Measurements from ENCODE around the gene FBXO3. TPM values are rescaled to one million over a fixed set of nuclear protein-coding genes. Genes with fewer than 3 reads are reported as not detected.
"Not testable (repeated sequence)": the region's sequence is repeated elsewhere in the genome, so short reads cannot be mapped to it uniquely, and the experiment has no call there.

The FBXO3 gene
- total RNA-seq, 1 donor from 2014 or later, result 21.6 TPM

GRCh38 chr11:33730716-33731115 is 43.6 kb downstream of the FBXO3 start:
- intact Hi-C loops (cut with micrococcal nuclease), result loop anchor here (10.0 kb wide), 2 partner anchors 374 to 1636 kb away; partner anchors contain the start of genes NAT10 and RCN1

DNA sequence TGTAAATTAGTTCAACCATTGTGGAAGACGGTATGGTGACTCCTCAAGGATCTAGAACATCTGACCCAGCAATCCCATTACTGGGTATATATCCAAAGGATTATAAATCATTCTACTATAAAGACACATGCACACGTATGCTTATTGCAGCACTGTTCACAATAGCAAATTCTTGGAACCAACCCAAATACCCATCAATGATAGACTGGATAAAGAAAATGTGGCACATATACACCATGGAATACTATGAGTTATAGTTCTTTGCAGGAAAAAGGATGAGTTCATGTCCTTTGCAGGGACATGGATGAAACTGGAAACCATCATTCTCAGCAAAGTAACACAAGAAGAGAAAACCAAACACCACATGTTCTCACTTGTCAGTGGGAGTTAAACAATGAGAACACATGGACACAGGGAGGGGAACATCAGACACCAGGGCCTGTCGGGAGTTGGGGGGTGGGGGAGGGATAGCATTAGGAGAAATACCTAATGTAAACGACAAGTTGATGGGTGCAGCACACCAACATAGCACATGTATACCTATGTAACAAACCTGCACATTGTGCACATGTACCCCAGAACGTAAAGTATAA is 45.2 kb downstream of the FBXO3 start:
- intact Hi-C loops (cut with micrococcal nuclease), result not testable (repeated sequence)

DNA sequence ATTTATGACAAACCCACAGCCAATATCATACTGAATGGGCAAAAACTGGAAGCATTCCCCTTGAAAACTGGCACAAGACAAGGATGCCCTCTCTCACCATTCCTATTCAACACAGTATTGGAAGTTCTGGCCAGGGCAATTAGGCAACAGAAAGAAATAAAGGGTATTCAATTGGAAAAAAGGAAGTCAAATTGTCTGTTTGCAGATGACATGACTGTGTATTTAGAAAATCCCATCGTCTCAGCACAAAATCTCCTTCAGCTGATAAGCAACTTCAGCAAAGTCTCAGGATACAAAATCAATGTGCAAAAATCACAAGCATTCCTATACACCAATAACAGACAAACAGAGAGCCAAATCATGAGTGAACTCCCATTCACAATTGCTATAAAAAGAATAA is 46.8 kb downstream of the FBXO3 start:
- intact Hi-C loops (cut with micrococcal nuclease), result not testable (repeated sequence)

- intact Hi-C loops (cut with micrococcal nuclease), result no loop called here
Observed at GRCh38 chr11:33725496-33725895, 48.8 kb downstream of the FBXO3 start.

DNA sequence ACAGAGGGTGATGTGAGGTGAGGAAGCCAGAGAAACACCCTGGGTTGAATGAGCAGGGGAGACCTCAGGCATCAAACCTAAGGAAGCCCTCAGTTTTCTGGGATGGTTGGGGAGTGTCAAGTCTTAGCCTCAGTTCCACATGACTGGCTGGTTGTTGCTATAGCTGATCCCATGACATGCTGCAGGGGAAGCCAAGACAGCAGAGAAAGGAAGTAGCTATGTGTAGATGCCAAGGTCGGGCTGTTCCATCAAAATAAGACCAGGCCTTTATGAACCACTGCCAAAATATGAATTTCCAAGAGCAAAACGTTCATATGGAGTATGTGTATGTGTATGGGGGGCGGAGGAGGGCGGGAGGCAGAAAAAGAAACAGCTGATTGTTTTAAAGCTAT is 49.7 kb downstream of the FBXO3 start:
- intact Hi-C loops (cut with micrococcal nuclease), result no loop called here

- intact Hi-C loops (cut with micrococcal nuclease), result loop anchor here (2.0 kb wide), 1 partner anchor 13 kb away; the partner anchor contains the start of gene CD59
Observed at GRCh38 chr11:33723238-33723881, 51.0 kb downstream of the FBXO3 start.

DNA sequence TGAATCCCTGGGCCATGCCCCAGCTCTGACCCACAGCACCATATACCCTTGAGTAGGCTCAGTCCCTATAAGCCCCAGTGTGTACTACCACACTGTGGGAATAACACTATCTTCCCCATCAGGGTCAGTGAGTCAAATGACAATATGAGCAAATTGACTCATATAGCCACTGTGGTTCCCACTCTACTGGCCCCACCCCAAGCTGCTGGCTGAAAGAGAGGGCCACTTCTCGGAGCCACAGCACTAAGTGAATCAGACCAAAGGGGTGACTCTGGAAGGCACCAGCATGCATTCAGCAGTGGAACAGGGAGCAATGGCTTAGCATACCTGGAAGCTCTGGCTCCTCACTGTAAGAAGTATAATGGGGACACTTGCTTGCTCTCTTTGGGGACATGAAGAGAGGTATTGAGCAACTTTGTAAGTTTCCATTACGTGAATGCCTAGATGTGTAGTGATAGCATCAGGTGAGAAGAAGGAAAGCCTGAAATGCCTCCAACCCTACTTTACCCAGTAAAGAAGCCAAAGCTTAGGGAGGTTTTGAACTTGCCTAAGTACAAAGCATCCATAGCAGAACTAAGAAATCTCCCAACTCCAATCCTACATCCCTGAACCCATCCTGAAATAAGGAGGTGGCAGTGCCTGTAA is 51.6 kb downstream of the FBXO3 start:
- intact Hi-C loops (cut with micrococcal nuclease), result loop anchor here (2.0 kb wide), 1 partner anchor 14 kb away; the partner anchor contains the start of gene CD59

- intact Hi-C loops (cut with micrococcal nuclease), result loop anchor here (2.0 kb wide), 1 partner anchor 15 kb away; the partner anchor contains the start of gene CD59
Observed at GRCh38 chr11:33721984-33722383, 52.3 kb downstream of the FBXO3 start.

- intact Hi-C loops (cut with micrococcal nuclease), result no loop called here
Observed at GRCh38 chr11:33721426-33721825, 52.9 kb downstream of the FBXO3 start.

- intact Hi-C loops (cut with micrococcal nuclease), result loop anchor here (10.0 kb wide), 1 partner anchor 105 kb away; no protein-coding TSS in a partner anchor
Observed at GRCh38 chr11:33719587-33719986, 54.7 kb downstream of the FBXO3 start.

GRCh38 chr11:33718440-33718839 is 55.9 kb downstream of the FBXO3 start:
- intact Hi-C loops (cut with micrococcal nuclease), result loop anchor here (10.0 kb wide), 1 partner anchor 106 kb away; no protein-coding TSS in a partner anchor

- intact Hi-C loops (cut with micrococcal nuclease), result loop anchor here (2.0 to 10.0 kb wide), 2 partner anchors 27 to 109 kb away; no protein-coding TSS in a partner anchor
Observed at GRCh38 chr11:33716243-33716642, 58.1 kb downstream of the FBXO3 start.

DNA sequence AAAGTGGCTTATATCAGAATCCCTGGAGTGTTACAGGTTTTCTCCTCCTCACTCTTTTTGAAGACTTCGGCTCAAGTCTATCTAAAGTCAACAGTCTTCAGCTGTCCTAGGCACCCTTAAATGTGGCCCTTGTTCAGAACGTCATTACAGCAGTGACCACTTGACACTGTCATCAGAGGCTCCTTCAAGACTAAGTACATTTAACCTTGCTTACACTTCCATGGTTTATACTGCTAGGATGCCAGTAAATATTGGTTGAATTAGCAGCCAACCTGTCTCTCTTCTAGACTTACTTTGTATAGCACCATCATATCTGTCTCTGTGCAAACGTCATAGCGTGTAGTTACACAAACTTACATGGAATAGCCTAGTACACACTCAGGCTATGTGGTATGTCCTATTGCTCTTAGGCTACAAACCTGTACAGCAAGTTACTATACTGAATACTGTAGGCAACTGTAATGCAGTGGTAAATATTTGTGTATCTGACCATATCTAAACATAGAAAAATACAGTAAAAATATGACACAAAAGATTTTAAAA is 60.4 kb downstream of the FBXO3 start:
- intact Hi-C loops (cut with micrococcal nuclease), result loop anchor here (10.0 kb wide), 1 partner anchor 111 kb away; no protein-coding TSS in a partner anchor

DNA sequence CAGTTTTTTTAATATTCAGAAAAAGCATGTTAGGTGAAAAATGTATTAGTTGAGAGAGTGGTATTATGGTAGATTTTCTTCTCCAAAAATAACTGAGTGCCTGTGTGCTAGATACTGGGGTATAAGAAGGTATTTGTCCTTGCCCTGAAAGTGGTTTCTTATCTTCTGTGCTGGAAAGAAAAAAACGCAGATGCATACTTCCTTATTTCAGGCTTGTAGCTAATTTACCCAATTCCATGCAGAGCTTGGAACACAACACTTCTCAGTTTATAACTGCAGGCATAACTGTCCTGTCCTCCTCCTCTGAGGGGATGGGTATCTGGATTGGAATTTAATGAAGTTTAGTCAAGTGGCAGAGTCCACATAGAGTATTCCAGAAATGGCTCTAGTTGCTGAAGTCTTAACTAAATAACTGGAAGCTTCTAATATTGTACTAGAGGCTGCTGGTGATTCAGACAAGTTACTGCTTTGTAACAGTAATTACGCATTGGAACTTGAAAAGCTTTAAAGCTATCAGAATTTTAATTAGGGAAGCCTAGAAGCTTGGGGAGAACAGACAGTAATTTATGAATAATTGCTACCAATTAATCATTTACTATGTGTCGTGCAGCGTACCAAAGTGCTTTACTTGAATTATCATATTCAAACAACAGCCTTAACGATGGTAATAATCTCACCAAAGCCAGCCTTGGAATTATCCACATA is 61.0 kb downstream of the FBXO3 start:
- intact Hi-C loops (cut with micrococcal nuclease), result loop anchor here (10.0 kb wide), 1 partner anchor 111 kb away; no protein-coding TSS in a partner anchor

DNA sequence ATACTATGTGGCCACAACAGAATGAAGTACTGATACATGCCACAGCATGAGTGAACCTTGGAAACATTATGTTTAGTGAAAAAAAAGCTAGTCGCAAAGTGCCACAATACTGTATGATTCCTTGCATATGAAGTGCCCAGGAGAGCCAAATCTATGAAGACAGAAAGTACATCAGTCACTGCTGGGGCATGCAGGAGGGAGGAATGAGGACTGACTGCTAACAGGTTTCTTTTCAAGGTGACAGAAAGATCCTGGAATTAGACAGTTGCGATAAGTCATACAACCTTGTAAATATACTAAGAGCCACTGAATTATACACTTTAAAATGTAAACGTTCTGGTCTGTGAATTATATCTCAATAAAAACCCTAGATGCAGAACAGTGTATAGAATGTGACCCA is 61.9 kb downstream of the FBXO3 start:
- intact Hi-C loops (cut with micrococcal nuclease), result loop anchor here (10.0 kb wide), 1 partner anchor 112 kb away; no protein-coding TSS in a partner anchor

- intact Hi-C loops (cut with micrococcal nuclease), result loop anchor here (10.0 kb wide), 1 partner anchor 525 kb away; no protein-coding TSS in a partner anchor
Observed at GRCh38 chr11:33709466-33709865, 64.9 kb downstream of the FBXO3 start.

- intact Hi-C loops (cut with micrococcal nuclease), result loop anchor here (10.0 kb wide), 1 partner anchor 526 kb away; no protein-coding TSS in a partner anchor
Observed at GRCh38 chr11:33708985-33709384, 65.3 kb downstream of the FBXO3 start.

GRCh38 chr11:33707831-33708230 is 66.5 kb downstream of the FBXO3 start:
- intact Hi-C loops (cut with micrococcal nuclease), result loop anchor here (10.0 kb wide), 1 partner anchor 527 kb away; no protein-coding TSS in a partner anchor

- intact Hi-C loops (cut with micrococcal nuclease), result loop anchor here (10.0 kb wide), 1 partner anchor 528 kb away; no protein-coding TSS in a partner anchor
Observed at GRCh38 chr11:33706966-33707365, 67.4 kb downstream of the FBXO3 start.

GRCh38 chr11:33706546-33706945 is 67.8 kb downstream of the FBXO3 start:
- intact Hi-C loops (cut with micrococcal nuclease), result loop anchor here (10.0 kb wide), 1 partner anchor 528 kb away; no protein-coding TSS in a partner anchor
